HG02610 (cell line): Measurements from ENCODE around the gene DNAH14.
"Not testable (repeated sequence)": the region's sequence is repeated elsewhere in the genome, so short reads cannot be mapped to it uniquely, and the experiment has no call there.

Experiments used
- ATAC-seq: cut with Tn5 transposase; IDR thresholded peaks from one replicate; pipeline ENCODE4 v1.9.1; 2021; ENCODE audit warnings: mild to moderate bottlenecking, moderate library complexity; ENCODE audit not compliant: unreplicated experiment

DNAH14 gene

GRCh38 chr1:224991550-224991949 is 62.1 kb downstream of the DNAH14 start:
- ATAC-seq, result not testable (repeated sequence)

DNA sequence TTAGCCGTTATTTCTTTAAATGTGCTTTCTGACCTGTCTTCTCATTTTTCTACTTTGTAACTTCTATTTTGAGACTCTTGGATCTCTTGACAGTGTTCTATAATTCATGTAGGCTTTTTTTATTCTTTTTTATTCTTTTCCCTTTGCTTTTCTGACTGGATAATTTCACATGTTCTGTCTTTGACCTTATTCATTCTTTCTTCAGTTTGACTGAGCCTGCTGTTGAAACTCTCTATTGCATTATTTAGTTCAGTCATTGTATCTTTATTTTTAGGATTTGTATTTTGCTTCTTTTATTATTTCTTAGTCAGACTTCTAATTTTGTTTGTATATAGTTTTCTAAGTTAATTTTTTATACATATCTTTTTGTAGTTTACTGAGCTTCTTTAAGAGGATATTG is 66.1 kb downstream of the DNAH14 start:
- no peak for ATAC-seq

DNA sequence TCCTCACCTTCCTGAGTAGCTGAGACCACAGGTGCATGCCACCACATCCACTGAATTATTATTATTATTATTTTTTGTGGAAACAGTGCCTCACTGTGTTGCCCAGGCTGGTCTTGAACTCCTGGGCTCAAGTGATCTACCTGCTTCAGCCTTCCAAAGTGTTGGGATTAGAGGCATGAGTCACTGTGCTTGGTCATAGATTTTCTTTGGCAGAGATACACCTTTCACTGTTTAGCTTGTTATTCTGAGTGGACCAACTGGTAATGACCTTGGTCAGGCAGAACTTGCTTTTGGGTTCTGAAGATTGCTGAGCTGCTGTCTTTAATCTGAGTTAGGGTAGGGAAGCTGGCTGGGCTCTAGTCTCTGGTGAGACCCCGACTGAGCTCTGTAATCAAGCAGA is 66.8 kb downstream of the DNAH14 start:
- ATAC-seq, result no peak

DNA sequence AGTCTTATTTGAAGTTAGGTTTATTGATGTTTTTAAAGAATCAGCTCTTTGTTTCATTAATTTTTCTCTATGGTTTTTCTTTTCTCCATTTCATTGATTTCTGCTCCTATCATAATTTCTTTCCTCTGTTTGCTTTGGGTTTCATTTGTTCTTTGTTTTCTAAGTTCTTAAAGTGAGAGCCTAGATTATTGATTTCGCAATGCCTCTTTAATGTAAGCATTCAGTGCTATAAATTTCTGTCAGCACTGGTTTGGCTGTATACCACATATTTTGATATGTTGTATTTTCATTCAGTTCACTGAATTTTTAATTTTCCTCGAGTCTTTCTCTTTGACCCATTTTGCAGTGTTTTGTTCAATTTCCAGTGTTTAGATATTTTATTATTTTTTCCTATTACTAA is 68.7 kb downstream of the DNAH14 start:
- ATAC-seq, result no peak

GRCh38 chr1:225004396-225004795 is 74.9 kb downstream of the DNAH14 start:
- no peak for ATAC-seq

GRCh38 chr1:225006352-225006751 is 76.9 kb downstream of the DNAH14 start:
- ATAC-seq, result not testable (repeated sequence)

GRCh38 chr1:225008050-225008449 is 78.6 kb downstream of the DNAH14 start:
- not testable (repeated sequence) for ATAC-seq

DNA sequence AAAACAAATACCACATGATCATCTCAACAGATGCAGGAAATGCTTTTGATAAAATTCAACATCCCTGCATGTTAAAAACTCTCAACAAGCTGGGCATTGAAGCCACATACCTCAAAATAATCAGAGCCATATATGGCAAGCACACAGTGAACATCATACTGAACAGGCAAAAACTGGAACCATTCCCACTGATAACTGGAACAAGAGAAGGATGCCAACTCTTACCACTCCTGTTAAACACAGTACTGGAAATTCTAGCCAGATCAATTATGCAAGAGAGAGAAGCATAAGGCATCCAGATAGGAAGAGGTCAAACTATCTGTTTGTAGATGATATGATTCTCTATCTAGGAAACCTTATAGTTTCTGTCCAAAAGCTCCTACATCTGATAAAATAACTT is 91.6 kb downstream of the DNAH14 start:
- no peak for ATAC-seq

GRCh38 chr1:225026701-225027100 is 97.2 kb downstream of the DNAH14 start:
- ATAC-seq, result no peak

DNA sequence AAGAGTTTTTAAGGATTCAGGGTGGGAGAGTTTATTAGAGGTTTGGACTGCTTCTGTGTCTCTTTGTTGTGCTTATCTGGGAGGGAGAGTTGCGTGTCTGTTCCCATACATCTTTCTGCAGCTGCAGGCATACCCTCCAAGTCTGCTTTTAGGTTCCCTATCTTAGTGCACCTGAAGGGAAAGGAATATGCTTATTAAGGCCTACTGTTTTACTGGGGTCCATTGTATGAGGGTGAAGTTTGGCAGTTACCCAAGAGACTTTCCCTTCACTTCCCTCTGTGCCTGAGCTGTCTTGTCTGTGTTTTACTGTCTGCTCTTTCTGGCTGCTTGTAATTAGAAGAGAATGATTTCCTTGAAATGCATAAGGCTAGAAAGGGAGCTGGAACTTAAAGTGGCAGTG is 107.0 kb downstream of the DNAH14 start:
- ATAC-seq, result not testable (repeated sequence)

DNA sequence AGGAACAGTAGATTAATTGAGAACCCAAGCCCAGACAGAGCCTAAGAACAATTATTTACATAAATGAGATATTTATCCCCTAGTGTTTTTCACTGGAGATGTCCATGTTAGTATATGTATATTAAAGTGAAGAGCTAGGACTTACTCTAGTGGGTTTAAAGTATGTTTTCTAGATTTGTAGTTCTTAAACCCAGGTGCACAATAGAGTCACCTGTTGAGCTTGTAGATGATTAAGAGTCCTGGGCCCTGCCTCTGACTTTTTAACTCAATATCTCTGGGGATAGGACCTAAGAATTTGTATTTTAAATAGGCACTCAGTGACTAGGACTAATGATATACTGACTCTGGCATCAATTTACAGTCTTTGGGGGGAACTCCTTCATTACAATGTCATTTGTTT is 112.8 kb downstream of the DNAH14 start:
- no peak for ATAC-seq

GRCh38 chr1:225044258-225044657 is 114.8 kb downstream of the DNAH14 start:
- no peak for ATAC-seq

DNA sequence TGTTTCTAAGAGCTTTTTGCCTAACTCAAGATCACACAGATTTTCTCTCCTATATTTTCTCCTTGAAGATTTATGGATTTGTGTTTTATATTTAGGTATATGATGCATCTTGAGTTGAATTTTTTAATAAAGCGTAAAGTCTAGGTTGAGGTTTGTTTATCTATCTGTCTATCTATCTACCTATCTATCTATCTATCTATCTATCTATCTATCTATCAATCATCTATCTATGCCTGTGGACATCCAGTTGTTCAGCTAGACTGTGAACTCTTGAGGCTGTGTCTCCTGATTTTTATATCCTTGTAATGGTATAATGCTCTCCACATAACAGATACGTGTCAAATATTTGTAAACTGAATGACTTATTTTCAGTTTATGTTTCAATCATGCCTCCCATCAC is 120.1 kb downstream of the DNAH14 start:
- ATAC-seq, result no peak

DNA sequence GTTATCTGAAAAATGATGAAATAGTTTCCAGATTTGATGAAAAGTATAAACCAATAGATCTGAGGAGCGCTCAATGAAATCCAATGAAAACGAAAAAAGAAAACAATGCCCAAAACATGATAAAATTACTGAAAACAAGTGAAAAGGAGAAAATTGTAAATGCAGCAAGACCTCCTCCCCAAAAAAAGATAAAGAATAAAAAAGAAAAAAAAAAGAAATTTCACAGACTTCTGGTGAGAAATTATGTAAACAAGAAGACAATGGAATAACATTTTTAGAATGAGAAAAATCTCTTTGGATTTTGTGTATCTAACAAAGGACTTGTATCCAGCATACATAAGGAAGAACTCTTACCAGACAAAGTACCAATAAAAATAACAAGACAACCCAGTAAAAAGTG is 134.2 kb downstream of the DNAH14 start:
- ATAC-seq, result no peak

DNA sequence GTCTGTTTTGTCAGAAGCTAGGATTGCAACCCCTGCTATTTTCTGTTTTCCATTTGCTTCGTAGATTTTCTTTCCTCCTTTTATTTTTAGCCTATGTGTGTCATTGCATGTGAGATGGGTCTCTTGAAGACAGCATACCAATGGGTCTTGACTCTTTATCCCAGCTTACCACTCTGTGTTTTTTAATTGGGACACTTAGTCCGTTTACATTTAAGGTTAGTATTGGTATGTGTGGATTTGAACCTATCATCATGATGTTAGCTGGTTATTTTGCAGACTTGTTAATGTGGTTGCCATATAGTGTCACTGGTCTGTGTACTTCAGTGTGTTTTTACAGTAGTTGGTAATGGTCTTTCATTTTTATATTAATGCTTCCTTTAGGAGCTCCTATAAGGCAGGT is 141.5 kb downstream of the DNAH14 start:
- ATAC-seq, result no peak

DNA sequence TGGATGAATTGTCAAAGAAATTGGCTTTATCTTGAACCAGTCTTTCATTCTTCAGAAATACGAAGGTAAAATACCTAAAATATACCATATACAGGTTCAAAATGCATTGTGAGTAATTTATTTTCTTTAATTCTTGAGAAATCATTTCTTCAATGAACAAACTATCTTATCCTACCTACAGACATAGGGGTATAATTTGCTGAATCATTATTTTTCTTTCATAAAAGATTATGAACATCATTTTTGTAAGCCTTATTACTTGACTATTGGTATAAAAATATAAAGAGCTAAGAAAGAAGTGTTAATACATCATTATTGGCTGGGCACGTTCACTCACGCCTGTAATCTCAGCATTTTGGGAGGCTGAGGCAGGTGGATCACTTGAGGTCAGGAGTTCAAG is 167.7 kb downstream of the DNAH14 start:
- ATAC-seq, result no peak

DNA sequence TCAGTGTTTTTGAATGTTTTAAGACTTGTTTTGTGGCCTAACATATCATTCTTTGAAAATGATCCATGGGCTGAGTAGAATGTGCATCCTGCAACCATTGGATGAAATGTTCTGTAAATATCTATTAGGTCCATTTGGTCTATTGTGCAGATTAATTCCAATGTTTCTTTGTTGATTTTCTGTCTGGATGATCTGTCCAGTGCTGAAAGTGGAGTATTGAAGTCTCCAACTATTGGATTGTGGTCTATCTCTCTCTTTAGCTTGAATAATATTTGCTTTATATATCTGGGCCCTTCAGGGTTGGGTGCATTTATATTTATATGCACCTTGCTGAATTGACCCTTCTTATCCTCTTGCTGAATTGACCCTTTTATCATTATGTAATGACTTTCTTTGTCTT is 181.5 kb downstream of the DNAH14 start:
- no peak for ATAC-seq

DNA sequence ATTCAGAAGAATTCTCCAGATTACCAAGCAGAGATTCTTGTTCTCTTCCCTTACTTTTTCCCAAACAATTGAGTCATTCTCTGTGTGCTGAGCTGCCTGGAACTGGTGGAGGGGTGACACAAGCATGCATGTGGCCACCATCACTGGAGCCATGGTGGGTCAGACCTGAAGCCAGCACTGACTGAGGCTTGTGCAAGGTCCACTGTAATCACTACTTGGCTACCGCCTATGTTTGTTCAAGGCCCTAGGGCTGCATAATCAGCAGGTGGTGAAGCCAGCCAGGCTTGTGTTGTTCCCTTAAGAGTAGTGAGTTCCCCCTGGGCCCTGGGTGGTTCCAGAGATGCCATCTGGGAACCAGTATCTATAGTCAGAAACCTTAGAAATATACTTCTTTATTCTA is 183.8 kb downstream of the DNAH14 start:
- no peak for ATAC-seq

DNA sequence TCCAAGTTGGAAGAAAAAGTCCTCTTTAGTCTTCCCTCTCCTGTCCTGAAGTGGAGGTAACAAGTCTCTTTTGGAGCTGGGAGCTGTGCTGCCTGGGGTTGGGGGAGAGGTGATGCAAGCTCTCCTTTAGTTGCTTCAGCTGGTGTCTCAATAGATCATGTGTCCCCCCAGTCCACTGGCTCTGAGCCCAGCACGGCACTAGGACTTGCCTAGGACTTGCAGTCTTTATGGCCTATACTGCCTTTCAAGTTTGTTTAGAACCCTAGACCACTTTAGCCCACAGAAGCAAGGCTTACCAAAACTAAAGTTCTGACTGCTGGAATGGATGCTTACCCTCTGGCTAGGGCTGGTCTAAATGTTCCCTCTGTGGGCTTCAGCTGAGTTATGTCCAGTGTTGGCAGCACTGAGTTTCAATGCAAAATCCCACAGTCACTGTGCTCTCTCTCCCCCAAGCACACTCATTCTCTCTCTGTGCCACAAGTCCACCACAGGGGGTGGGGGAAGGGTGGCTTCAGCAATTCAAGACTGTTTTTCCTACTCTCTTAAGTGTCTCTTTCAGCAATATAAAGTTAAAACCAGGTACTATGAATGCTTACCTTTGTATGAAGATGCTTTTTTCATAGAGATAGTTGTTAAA is 185.0 kb downstream of the DNAH14 start:
- ATAC-seq, result no peak

DNA sequence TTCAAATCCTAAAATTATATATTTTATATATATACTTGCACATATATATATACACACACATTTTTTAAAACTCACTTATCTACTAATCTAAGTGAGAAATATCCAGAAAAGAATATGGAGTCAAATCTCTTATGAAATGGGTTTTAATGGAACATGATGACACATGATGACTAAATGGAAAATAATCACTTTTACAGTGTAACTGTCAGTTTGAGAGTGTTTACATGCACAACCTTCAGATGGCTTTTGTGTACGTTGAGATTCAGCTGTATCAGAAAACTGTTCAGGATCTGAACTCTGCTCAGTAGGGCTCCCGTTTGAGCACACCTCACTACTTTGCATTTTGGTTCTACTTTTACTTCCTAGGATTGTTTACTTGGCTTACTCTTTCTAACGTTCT is 189.8 kb downstream of the DNAH14 start:
- ATAC-seq, result no peak

DNA sequence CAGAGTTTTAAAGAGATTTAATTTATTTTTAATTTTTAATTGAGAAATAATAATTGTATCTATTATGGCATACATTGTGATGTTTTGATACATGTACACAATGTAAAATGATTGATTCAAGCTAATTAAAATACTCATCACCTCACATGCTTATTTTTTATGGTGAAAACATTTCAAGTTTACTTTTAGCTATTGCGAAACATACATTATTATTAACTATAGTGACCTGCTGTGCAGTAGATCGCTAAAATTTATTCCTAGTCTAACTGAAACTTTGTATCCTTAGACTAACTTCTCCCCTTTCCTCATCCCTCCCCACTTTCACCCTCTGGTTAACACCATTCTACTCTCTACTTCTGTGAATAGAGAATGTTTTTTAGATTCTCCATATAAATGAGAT is 191.6 kb downstream of the DNAH14 start:
- ATAC-seq, result no peak

DNA sequence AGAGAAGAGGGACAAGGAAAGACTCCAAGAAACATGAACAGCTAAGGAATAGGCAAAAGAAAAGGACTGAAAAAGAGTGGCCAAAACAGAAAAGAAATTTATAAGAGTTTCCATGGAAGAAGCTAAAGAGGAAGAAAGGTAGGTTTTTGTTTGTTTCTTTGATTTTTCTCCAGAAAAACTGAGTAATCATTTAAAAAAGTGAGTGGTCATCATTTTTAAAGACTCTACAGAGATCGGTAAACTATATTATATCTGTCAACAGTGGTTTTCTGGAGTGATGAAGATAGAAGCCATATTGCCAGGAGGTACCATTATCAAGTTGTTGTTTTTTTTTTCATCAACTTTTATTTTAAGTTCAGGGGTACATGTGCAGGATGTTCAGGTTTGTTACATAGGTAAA is 202.4 kb downstream of the DNAH14 start:
- ATAC-seq, result no peak

DNA sequence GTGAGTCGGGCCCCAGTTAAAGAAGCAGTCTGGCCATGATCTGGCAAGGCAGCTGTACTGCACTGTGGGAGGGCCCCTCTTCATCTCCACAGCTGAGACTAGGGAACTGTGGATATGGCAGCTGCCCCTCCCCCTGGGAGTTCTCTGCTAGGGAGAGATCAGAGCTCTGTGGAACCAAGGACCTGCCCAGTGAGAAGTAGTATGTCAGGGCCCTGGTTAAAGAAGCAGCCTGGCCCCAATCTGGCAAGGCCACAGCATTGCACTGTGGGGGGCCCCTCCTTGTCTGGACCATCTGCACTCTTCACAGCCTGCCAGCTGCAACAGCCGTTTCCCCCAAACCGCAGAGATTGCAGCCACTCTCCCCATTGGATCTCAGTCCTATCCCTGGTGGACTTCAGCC is 208.5 kb downstream of the DNAH14 start:
- no peak for ATAC-seq
